K562 (cell line): ENCODE measurements around the gene STING1. TPM values are rescaled to one million over a fixed set of nuclear protein-coding genes. Genes with fewer than 3 reads are reported as not detected.
A peak's percentile ranks its signal among the peaks of the same experiment; 100 is the strongest.

Experiments
- CBX5 ChIP-seq: IDR thresholded peaks from 2 replicates; pipeline ENCODE4 v1.6.1; 2014; ENCODE audit warnings: low read depth, borderline replicate concordance
- CEBPB ChIP-seq: fragments of 450-650 bp; IDR thresholded peaks from 2 replicates; pipeline ENCODE4 v1.6.1; 2016; ENCODE audit warnings: missing genetic modification characterization, missing compliant biosample characterization
- EHMT2 ChIP-seq: fragments of 450-650 bp; IDR thresholded peaks from 2 replicates; pipeline ENCODE4 v1.6.1; 2018; ENCODE audit warnings: antibody characterized with exemption
- FOXM1 ChIP-seq, 2 experiments: fragments of 450-650 bp in 1 of 2; sonication (generic) in 1 of 2; formaldehyde crosslinking in 1 of 2; IDR thresholded peaks; 2 replicates each; pipeline versions ENCODE4 v1.6.1 to v1.9.0; 2017 to 2022; ENCODE audit warnings: low read depth in 2 of 2, mild to moderate bottlenecking in 2 of 2, missing genetic modification reagents in 1 of 2, moderate library complexity in 1 of 2
- FUS ChIP-seq: fragments of 200-400 bp; formaldehyde crosslinking; optimal IDR thresholded peaks from 2 replicates; pipeline ENCODE3; 2017; ENCODE audit warnings: low read depth, low read length
- GATAD2B ChIP-seq: fragments of 450-650 bp; IDR thresholded peaks from 2 replicates; pipeline ENCODE4 v1.6.1; 2017; ENCODE audit warnings: mild to moderate bottlenecking, borderline replicate concordance
- HMGN3 ChIP-seq: IDR thresholded peaks from 2 replicates; pipeline ENCODE4 v1.6.1; 2011; ENCODE audit warnings: borderline replicate concordance, low read depth, mild to moderate bottlenecking, mixed read lengths, low read length; ENCODE audit not compliant: insufficient read length; ENCODE audit errors: extremely low read depth
- KAT7 ChIP-seq: sonication (generic); formaldehyde crosslinking; IDR thresholded peaks from 2 replicates; pipeline ENCODE4 v1.8.0; 2022; ENCODE audit warnings: missing genetic modification reagents, mild to moderate bottlenecking, borderline replicate concordance
- L3MBTL2 ChIP-seq: fragments of 450-650 bp; IDR thresholded peaks from 2 replicates; pipeline ENCODE4 v1.6.1; 2016; ENCODE audit warnings: mild to moderate bottlenecking, moderate library complexity
- LEF1 ChIP-seq: fragments of 450-650 bp; IDR thresholded peaks from 2 replicates; pipeline ENCODE4 v1.6.1; 2016; ENCODE audit warnings: mild to moderate bottlenecking
- NR1H2 ChIP-seq: sonication (generic); formaldehyde crosslinking; IDR thresholded peaks from 2 replicates; pipeline ENCODE4 v1.4.0; 2020; ENCODE audit warnings: mild to moderate bottlenecking, missing genetic modification reagents
- SP1 ChIP-seq: sonication (generic); formaldehyde crosslinking; IDR thresholded peaks from 2 replicates; pipeline ENCODE4 v1.8.1; 2022; ENCODE audit warnings: mild to moderate bottlenecking, missing genetic modification reagents
- U2AF2 ChIP-seq: fragments of 200-400 bp; formaldehyde crosslinking; optimal IDR thresholded peaks from 2 replicates; pipeline ENCODE3; 2017; ENCODE audit warnings: low read depth, mild to moderate bottlenecking, low read length
- ZHX1 ChIP-seq: fragments of 150-350 bp; conservative IDR thresholded peaks from 2 replicates; pipeline ENCODE4 v1.6.1; 2014; ENCODE audit warnings: low read length
- ZNF175 ChIP-seq: fragments of 200-800 bp; sonication (Bioruptor generic); IDR thresholded peaks from 2 replicates; pipeline ENCODE4 v1.6.1; 2016; ENCODE audit warnings: low read depth, mild to moderate bottlenecking, missing genetic modification characterization, missing compliant biosample characterization
- ZNF212 ChIP-seq: fragments of 450-650 bp; formaldehyde crosslinking; IDR thresholded peaks from 2 replicates; pipeline ENCODE4 v1.4.0; 2020; ENCODE audit warnings: mild to moderate bottlenecking
- ZNF274 ChIP-seq: IDR thresholded peaks from 2 replicates; pipeline ENCODE4 v1.6.1; 2011; ENCODE audit warnings: low read depth, mild to moderate bottlenecking, low read length, moderate library complexity, borderline replicate concordance
- ZNF324 ChIP-seq: fragments of 250-450 bp; sonication (Bioruptor Pico); IDR thresholded peaks from 2 replicates; pipeline ENCODE4 v1.4.0; 2020; ENCODE audit warnings: mild to moderate bottlenecking
- ZNF589 ChIP-seq: fragments of 200-800 bp; sonication (Bioruptor generic); IDR thresholded peaks from 2 replicates; pipeline ENCODE4 v1.6.1; 2016; ENCODE audit warnings: low read depth, missing genetic modification characterization, missing compliant biosample characterization
- polyA plus RNA-seq, 8 experiments: library from polyadenylated mRNA; depleted of rRNA in 4 of 8; stranded (reverse) in 5 of 8; unstranded in 3 of 8; fragments of >200 nt; fragmentation: Nextera tagmentation in 2 of 8; fragmentation: Illumina TruSeq in 1 of 8; extraction: Ambion mirVana in 2 of 8; extraction: Trizol in 1 of 8; gene quantifications; 2 replicates each; pipeline versions ENCODE4 v1.2.1 to v1.2.3, GENCODE V29; 2011 to 2014; ENCODE audit warnings: inconsistent platforms in 1 of 8, missing spikeins in 1 of 8
- total RNA-seq, 7 experiments: library from RNA; depleted of rRNA in 6 of 7; stranded (reverse); fragments of >200 nt in 6 of 7; fragmentation: Illumina TruSeq in 2 of 7; extraction: Trizol in 2 of 7; gene quantifications; 2 replicates each; pipeline versions ENCODE4 v1.2.1 to v1.2.3, GENCODE V29; 2011 to 2021; ENCODE audit warnings: low replicate concordance in 1 of 7
- TF ChIP-seq, protein P1 (sequence below): fragments of 450-650 bp; IDR thresholded peaks from 2 replicates; pipeline ENCODE4 v1.7.0; 2016; ENCODE audit warnings: borderline replicate concordance
- TF ChIP-seq, protein P2 (sequence below): fragments of 450-650 bp; IDR thresholded peaks from 2 replicates; pipeline ENCODE4 v1.6.1; 2016; ENCODE audit warnings: antibody characterized with exemption
- TF ChIP-seq, protein P3 (sequence below): fragments of 450-650 bp; IDR thresholded peaks from 2 replicates; pipeline ENCODE4 v1.6.1; 2016; ENCODE audit warnings: low read depth, mild to moderate bottlenecking, moderate library complexity

STING1 gene
- total and polyA plus RNA-seq, 9 of the 15 experiments (the other 6 are each of a cell fraction or from before 2014, with no cell fraction given): 20.8 to 69.1 (median 44.7) TPM

DNA sequence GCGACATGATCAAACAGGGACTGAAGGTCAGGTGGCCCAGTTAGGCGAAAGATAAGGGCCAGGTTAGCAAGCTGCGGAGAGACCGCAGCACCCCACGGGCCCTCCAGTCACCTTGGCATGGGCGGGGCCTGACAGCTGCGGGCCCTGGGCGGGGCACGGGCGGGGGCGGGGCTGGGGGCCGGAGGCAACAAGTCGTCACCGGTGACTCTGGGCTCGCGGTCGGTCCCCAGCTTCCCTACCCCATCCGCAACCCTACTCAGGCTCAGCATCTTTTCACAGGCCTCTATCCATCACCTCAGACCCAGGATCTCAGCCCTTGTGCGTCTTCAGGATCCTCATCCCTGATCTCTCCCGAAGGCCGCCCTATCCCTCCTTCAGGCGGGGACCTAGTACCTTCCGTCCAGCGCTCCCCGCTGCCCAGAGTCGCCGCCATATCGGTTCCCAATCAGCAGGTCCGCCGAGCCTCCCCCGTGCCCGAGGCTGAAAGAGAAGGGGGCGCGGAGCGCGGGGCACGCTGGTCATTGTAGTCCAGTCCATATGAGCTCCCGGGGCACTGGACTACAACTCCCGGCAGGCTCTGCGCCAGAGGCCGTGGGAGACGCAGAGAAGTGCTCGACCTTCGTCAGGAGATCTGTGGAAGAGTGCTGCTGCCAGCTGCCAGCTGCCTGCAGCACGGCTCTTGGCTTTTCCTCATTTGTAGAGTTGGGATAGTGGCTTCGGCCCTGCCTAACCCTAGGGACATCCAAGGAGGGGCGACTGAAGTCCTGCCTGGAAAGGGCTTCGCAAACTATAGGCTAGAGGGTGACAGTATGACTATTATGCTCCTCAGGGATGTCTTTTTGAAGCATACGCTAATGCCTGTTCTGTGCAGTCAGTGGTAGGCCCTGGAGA lies 43.3 kb downstream of the STING1 start, which contains the start of gene DNAJC18 (continued):
- TF ChIP-seq, protein P1, sequence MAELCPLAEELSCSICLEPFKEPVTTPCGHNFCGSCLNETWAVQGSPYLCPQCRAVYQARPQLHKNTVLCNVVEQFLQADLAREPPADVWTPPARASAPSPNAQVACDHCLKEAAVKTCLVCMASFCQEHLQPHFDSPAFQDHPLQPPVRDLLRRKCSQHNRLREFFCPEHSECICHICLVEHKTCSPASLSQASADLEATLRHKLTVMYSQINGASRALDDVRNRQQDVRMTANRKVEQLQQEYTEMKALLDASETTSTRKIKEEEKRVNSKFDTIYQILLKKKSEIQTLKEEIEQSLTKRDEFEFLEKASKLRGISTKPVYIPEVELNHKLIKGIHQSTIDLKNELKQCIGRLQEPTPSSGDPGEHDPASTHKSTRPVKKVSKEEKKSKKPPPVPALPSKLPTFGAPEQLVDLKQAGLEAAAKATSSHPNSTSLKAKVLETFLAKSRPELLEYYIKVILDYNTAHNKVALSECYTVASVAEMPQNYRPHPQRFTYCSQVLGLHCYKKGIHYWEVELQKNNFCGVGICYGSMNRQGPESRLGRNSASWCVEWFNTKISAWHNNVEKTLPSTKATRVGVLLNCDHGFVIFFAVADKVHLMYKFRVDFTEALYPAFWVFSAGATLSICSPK: no peak
- TF ChIP-seq ZHX1: no peak
- TF ChIP-seq L3MBTL2: no peak; the same call in none of the 2 replicates
- TF ChIP-seq NR1H2: 0 out of 2 replicates have a peak, but pooled peaks have one; percentile 23
- peak; percentile 66 for TF ChIP-seq HMGN3
- no peak for TF ChIP-seq U2AF2
- TF ChIP-seq ZNF212 (CRISPR knock-in tag): no peak
- no peak for TF ChIP-seq FUS
- no peak for TF ChIP-seq CEBPB (tag)
- no peak for TF ChIP-seq EHMT2
- no peak for TF ChIP-seq ZNF589 (CRISPR knock-in tag)
- TF ChIP-seq SP1 (CRISPR knock-in tag): peak; percentile 75; the same call in 1 of the 2 replicates
- TF ChIP-seq, protein P2, sequence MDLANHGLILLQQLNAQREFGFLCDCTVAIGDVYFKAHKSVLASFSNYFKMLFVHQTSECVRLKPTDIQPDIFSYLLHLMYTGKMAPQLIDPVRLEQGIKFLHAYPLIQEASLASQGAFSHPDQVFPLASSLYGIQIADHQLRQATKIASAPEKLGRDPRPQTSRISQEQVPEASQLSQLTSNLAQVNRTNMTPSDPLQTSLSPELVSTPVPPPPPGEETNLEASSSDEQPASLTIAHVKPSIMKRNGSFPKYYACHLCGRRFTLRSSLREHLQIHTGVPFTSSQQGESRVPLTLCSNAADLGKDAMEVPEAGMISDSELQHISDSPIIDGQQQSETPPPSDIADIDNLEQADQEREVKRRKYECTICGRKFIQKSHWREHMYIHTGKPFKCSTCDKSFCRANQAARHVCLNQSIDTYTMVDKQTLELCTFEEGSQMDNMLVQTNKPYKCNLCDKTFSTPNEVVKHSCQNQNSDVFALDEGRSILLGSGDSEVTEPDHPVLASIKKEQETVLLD: no peak
- 0 out of 2 replicates have a peak, but pooled peaks have one; percentile 17 for TF ChIP-seq KAT7
- no peak for TF ChIP-seq CBX5
- TF ChIP-seq FOXM1 (IDR thresholded peaks at IDR 0.05; ENCODE audit: low read depth): no peak
- TF ChIP-seq FOXM1 (CRISPR knock-in tag; IDR thresholded peaks at IDR 0.05; ENCODE audit: low read depth): 0 out of 2 replicates have a peak, but pooled peaks have one; percentile 75
- no peak for TF ChIP-seq GATAD2B
- TF ChIP-seq LEF1: no peak
- no peak for TF ChIP-seq ZNF175 (CRISPR knock-in tag)
- TF ChIP-seq, protein P3, sequence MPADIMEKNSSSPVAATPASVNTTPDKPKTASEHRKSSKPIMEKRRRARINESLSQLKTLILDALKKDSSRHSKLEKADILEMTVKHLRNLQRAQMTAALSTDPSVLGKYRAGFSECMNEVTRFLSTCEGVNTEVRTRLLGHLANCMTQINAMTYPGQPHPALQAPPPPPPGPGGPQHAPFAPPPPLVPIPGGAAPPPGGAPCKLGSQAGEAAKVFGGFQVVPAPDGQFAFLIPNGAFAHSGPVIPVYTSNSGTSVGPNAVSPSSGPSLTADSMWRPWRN: no peak
- no peak for TF ChIP-seq ZNF324 (CRISPR knock-in tag)
- no peak for TF ChIP-seq ZNF274
